IPS-NIHi11 (cell line): Measurements from ENCODE around the gene KDM6A.
"Not testable (repeated sequence)": the region's sequence is repeated elsewhere in the genome, so short reads cannot be mapped to it uniquely, and the experiment has no call there.

Experiments used
- DNase-seq: peaks from one replicate; pipeline ENCODE4 v3.0.0; 2012; ENCODE audit warnings: mixed read lengths, low spot score

Gene KDM6A

DNA sequence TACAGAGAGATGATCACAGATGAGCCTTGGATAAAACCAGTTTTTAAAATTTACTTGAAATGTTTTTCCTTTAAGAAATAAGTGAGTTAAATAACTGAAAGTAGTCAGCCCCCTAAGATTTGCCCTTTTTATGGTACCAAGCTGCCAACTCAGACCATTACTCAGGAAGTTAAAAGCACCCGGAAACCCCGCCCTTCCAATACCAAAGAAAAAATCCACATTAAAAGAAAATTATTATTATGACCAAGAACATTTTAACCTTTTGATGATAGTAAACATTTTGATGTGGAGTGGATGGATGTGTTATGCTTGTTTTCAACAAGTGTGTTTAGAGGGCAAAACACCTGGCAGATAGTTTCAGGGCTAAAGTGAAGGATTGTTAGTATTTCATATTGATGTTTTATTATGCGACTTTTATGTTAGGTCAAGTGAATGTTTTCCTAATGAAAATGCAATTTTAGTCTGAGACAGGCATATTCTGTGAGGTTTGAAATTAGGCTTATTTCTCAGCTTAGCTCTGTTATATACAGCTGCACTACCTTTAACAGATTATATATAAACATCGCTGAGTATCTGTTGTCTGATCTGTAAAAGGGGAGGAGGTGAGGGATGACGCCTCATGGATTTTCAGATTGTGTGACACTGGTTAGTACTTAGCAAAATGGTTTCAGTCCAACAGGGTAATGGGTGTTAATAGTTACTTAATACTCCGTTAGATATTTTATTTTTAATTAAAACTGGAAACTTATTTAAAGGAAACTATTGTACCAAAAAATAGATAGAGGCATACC lies 89.0 kb downstream of the KDM6A start:
- DNase-seq, result no peak

DNA sequence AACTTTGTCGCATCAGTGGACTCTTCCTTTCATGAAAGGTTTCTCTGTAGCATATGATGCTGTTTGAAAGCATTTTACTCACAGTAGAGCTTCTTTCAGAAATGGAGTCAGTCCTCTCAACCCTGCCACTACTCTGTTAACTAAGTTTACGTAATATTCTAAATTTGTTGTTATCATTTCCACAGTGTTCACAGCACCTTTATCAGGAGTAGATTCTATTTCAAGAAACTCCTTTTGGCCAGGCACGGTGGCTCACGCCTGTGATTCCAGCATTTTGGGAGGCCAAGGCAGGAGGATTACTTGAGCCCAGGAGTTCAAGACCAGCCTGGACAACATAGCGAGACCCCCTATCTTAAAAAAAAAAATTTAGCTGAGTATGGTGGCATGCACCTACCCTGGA lies 90.0 kb downstream of the KDM6A start:
- no peak for DNase-seq

DNA sequence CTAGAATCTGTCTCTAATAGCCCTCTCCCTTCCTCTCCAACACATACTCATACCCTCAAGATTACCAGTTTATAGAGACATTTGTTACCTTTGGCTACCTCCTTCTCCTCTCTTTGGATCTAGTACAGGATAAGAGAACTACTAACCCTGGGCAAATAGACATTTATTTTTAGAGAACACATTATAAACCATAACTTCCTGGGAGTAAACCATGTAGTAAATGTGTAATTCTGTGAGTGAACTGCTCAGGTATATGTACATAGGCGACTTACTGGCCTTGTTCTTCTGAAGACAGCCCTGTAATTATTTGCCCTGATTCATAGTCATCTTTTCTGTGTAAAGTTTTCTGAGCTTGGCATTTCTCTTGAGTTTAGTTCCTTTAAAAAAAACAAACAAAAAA lies 94.2 kb downstream of the KDM6A start:
- DNase-seq, result no peak

DNA sequence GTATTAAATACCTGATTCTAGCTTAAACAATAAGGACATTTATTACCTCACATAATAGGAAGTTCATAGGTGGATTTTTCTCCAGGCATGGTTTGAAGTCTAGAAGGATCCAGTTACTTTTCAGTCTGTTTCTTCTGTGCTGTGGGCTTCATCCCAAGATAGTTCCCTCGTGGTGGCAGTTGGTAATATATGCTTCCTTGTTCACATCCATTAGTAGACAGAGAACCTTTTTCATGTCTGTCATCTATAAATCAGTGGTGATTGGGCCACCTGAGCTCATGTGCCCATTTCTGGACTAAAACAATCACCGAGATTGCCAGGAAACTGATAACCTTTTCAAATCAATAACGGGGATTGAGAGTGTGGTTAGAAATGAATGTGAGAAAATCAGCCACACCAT lies 97.7 kb downstream of the KDM6A start:
- no peak for DNase-seq

DNA sequence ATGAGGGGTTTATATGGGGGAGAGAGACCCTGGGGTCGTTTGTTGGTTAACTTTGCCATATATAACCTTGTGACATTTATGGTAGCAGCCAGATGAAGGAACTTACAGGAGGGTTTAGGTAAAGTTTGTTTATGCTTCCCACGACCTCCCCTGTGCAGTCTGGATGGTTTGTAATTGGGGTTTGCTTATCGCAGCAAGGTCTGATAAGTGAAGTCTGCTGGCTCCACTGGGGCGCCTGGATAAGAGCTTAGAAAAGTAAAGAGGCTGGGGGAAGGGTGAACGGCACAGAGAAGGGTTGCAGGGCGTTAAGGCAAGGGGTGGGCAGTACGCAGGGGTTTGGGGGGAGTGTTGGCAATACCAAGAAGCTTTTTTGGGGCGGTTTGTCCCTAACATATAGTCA lies 98.7 kb downstream of the KDM6A start:
- no peak for DNase-seq

DNA sequence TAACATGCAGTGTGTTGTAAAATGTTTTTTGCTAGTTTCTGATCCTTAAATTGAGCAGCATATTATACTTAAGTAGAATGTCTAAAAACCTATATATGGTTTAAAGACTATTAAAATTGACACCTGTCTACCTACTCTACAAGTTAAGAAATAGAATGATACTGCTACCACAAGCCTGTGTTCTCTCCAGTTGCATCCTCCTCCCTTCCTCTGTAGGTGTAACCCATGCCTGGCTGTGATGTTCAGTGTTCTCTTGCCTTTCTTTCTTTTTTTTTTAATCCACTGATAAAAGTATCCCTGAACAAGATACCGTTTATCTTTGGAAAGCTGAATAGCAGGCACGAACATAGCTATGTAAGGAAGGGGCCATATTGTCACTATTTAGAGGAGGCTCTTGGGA lies 99.1 kb downstream of the KDM6A start:
- no peak for DNase-seq

DNA sequence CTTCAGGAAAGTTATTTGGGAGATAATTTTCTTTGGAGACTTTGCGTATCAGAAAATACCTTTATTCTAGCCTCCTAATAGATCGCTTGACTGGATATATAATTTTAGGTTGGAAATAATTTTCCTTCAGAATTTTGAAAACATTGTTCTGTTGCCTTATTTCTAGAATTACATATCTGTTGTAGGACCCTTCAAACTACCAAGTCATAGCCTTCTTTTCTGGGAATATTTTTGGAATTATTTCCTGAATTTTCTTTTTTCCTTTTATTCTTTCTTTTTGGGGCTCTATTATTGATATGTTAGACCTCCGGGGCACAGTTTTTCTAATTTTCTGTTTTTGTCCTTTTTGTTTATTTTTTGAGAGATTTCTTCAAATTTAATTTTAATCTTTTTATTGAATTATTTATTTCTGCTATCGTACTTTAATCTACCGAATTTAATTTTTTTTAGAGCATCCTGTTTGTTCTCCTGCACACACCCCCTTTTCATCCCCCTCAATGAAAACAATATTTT lies 100.5 kb downstream of the KDM6A start:
- no peak for DNase-seq

DNA sequence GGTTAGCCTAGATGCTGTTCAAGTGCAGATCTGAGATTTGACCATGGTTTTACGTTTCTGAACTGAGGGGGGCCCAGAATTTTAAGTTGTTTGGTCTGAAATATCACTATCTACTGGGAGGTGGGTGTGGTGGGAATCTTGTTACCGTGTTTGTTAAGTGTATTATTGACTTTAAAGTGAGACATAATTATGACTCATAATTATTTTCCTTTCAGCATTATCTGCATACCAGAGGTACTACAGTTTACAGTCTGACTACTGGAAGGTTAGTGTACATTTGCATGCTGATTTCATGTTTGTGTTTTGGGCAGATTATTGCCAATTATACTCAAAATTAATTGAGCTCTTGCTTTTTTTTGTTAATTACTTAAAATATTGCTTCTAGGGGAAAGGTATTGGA lies 101.5 kb downstream of the KDM6A start:
- no peak for DNase-seq

DNA sequence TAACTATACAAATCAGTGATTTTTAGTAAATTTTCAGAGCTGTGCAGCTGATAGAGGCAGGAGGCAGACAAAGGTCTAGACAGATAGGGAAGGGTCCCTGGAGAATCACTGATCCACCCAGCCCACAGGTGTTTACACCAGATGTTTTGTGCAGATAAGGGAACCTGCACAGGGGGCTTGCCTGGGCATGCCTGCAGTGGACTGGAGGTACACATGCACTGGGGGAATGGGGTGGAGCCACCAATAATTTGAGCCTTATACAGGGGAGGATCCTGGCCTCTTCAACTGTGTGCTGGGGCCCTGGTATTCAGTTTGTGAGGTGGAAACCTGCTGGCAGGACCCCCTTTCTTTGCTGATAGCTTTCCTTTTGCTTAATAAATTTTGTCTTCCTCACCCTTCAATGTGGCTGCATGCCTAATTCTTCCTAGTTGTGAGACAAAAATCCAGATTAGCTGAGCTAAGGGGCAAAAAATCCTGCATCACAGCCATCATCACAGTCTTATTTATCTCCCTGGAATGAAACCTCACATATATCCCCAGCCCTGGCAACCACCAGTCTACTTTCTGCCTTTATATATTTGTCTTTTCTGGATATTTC lies 102.8 kb downstream of the KDM6A start:
- DNase-seq, result no peak

DNA sequence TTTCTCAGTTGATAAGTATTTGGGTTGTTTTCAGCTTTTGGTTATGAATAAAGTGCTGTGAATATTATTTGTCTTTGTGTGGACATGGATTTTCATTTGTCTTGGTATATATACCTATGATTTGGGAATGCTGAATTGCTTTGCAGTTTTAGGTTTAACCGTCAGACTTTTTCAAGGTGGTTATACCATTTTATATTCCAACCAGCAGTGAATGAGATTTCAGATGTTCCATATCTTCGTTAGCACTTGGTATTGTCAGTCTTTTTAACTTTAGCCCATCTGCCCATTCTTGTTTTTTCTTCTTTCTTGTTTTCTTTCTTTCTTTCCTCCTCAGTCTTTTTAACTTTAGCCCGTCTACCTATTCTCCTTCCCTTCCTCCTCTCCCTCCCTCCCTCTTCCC lies 106.0 kb downstream of the KDM6A start:
- no peak for DNase-seq

DNA sequence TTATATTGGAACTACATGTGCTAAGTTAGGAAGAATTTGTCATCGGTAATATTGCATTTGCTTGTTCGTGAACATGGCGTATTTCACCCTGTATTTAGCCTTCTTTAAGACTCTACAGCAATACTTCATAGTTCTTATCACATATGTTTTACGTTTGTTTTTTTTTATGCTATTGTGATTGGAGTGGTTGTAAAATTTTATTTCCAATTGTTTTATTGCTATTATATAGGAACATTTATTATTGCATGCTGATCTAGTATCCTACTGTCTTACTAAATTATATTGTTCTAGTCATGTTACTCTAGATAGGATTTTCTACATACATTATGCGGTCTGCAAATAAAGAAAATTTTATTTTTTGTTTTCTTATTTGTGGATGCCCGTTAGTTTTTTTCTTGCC lies 107.4 kb downstream of the KDM6A start:
- DNase-seq, result no peak

DNA sequence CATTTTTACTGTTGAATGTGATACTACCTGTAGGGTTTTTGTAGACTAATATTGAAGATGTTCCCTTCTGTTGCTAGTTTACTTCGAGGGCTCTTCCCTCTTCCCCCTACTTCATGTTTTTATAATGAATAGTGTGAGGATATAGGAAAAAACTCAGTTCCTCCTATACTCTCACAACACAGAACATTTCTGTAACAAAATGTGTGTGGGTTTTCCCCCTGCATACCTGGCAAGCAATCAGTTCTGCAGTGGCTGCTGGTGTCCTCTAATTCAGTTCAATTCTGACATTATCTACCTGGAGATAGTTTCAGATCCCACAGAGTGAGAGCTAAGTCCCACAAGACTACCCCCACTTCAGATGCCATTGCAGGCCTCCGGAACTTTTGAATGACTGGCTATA lies 107.9 kb downstream of the KDM6A start:
- no peak for DNase-seq

DNA sequence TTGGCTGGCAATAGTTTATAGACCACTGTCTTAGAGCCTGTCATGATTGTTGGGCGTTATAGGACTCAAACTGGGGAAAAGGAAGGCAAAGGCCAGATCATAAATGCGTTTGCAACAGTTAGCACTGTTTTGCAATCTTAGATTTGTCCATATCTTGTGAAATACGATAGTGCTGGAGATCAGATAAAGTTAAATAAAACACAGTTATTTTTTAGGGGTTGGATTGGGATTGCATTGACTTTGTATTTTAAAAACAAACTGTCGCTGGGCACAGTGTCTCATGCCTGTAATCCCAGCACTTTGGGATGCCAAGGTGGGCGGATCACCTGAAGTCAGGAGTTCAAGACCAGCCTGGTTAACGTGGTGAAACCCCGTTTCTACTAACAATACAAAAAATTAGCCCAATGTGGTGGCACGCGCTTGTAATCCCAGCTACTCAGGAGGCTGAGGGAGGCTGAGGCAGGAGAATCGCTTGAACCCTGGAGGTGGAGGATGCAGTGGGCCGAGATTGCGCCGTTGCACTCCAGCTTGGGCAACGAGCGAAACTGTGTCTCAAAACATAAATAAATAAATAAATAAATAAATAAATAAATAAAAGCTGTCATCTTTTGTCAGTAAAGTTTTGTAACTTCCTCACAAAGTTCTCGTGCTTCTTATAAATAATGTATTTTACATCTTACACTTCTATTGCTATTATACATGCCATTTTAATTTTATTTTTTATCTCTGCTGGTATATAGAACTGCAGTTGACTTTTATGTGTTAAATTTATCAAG lies 117.2 kb downstream of the KDM6A start:
- DNase-seq, result no peak

DNA sequence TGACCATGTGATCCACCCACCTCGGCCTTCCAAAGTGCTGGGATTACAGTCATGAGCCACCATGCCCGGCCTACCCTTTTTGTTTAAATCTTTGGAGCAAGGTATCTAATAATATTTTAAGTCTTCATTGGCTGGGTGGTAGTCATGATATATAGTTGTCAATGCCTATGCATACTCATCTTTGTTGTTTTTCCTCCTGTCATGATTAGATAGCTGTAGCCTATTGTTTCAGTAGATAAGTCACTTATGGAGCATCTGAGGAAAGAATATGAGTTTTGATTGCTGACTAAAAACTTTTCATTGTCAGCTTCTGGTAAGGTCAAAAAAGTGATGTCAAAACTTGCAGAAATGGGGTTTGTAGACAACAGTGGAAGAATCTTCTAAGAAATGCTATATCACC lies 119.8 kb downstream of the KDM6A start:
- no peak for DNase-seq

DNA sequence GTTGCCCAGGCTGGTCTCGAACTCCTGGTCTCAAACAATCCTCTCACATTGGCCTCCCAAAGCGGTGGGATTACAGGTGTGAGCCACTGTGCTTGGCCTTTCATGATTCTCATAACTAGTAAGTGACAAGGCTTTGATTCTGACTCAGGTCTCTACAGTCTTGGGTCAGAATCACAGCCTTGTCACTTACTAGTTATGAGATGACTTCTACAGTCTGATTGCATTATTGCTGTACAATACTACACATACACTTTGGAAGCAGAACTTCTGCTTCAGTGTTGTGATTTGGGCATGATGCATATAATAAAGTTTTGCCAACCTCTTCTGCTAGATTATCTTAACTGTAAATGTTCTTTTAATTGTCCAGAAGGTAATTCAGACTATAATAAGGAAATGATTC lies 123.3 kb downstream of the KDM6A start:
- DNase-seq, result no peak

DNA sequence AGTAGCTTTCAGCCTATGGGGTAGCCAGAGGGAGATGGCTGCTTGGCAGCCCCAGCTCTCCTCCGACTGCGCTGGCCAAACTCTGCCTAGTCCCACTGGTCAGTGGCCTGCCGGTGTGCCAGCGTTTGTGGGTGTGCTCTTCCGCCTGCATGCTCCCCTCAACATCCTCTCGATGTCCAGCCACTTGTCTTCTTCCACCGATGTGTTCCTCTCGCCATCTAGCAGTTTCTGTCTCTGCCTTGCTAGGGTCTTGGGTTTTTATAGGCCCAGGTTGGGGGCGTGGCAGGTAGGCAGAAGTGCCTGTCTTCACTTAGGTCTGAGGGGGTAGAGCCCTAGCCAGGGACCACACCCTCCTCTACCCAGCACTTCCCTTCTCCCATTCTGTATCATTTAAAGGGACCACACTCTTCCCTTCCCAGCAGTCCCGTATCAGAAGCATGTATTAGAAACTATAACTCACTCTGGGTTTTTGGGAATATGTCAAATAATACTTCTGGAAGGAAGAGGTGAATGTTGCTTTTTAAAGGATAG lies 124.4 kb downstream of the KDM6A start:
- no peak for DNase-seq

DNA sequence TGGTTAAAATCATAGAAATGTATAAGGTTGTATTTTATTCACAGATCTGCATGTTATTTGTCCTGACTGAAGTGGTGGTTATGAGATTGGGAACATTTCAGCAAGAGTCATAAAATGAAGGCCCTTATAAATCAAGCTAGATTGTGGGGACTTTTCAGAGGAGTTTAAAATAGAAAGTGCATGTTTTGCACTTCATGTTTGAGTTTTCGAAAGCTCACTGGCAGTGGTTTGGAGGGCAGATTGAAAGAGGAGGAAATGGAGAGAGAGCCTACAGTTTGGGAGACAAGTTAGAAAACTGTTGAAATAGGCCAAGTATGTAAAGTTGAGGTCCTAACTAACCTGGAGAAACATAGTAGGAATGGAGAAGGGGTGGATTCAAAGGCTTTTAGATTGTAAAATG lies 124.9 kb downstream of the KDM6A start:
- DNase-seq, result no peak

DNA sequence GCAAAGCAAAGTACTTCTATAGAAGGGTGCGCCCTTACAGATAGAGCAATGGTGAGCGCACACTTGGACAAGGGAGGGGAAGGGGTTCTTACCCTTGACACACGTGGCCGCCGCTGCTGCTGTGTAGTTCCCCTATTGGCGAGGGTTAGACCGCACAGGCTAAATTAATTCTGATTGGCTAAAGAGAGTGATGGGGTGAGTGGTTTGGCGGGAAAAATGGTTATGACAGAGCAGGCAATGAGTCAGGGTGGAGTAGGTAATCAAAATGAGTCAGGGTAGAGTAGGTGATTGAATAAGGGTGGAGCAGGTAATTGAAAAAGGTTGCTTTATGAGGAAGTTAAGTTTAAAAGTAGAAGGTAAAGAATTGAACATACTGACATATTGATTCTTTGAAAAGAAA lies 126.2 kb downstream of the KDM6A start:
- not testable (repeated sequence) for DNase-seq

DNA sequence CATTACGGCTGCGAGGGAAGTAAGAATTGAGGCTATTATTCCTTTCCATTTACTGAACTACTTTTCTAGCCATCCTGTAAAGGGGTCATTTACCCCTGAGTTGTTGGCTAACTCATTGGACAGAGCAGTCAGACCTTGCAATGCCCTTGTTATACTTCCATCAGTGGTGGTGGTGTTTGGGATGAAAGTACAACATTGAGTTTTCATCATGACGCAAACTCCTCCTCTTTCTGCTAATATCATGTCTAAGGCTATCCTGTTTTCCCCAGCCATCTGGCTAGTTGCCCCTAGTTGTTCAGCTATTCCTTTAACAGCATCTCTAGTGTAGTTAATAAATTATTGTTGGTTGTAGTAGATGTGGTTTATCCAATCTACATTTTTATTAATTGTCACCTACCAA lies 126.9 kb downstream of the KDM6A start:
- not testable (repeated sequence) for DNase-seq

DNA sequence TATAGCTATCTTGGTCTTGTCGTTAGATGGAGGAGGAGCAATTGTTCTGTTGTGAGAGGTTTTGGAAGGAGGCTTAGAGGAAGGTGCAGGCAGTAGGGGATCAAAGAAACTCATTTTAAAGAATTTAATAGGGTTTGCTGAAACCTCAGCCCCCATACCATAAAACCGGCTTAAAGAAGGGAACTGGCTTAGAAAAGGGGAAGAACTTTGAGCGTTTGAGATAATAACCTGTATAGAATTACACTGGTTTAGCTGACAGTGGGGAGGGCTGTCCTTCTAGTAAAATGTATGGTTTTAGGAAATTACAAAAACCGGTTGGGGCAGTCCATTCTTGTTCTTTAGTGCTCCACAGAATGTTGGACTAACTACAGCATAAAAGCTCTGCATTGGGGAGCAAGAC lies 128.1 kb downstream of the KDM6A start:
- DNase-seq, result no peak

DNA sequence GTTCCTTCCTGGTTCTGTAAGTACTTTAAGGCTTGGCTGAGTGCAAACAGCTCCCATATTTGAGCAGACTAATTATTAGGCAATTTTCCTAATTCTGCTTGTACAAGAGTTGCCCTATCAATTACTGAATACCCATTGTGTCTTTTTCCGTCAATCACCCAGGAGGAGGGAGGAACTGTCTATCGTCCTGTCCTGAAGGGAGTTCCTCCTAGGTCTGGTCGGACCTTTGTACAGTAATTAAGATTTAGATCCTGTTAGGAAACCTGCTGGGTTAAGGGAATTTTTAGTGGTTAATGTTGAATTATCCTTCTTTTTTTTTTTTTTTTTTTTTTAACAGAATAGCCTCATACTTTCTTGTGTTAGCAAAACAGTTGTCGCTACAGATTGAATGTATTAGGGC lies 130.1 kb downstream of the KDM6A start:
- DNase-seq, result no peak

DNA sequence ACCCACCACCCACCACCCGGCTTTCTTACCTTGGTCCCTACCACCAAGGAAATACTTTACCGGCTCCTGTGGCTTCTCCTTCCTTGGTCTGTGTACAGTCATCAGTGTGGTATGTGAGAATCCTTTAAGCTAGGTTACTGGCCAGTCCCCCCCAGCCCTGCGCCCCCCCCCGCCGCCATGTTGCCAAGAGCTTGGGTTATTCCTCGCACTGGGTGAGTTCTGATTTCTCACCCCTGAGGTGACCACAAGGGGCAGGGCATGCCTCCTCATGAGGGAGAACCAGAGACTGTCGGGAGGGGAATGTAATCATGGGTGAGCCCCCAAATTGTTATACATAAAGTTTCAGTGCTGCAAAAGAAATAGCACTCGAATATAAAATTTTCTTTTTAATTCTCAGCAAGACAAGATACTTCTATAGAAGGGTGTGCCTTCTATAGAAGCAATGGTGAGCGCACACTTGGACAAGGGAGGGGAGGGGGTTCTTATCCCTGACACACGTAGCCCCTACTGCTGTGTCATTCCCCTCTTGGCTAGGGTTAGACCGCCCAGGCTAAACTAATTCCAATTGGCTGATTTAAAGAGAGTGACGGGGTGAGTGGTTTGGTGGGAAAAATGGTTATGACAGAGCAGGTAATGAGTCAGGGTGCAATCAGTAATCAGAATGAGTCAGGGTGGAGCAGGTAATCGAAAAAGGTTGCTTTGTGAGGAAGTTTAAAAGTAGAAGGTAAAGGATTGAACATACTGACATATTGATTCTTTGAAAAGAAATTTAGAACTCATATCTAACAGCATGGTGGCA lies 133.2 kb downstream of the KDM6A start:
- no peak for DNase-seq
